K562 treated with DMSO at 1 percent for 24 hours (cell line): ENCODE results near the gene HOXA4. TPM values are rescaled to one million over a fixed set of nuclear protein-coding genes. Genes with fewer than 3 reads are reported as not detected.

Experiments used
- total RNA-seq: library from RNA; unstranded; fragments of 300-600 nt; gene quantifications from 2 replicates; pipeline ENCODE4 v1.2.3, GENCODE V29; 2022; ENCODE audit warnings: low read depth; ENCODE audit not compliant: insufficient read depth

Gene HOXA4
- total RNA-seq, result not detected in 2 replicates

GRCh38 chr7:27130540-27131389, at the start of gene HOXA4:
HOXA4 (minus strand) TSS chr7:27130757; CDS start chr7:27130733, 24 bp downstream.

GRCh38 chr7:27173956-27174873, 43.7 kb upstream of the HOXA4 start, which contains the start of gene HOXA10:
HOXA10 (minus strand) TSS chr7:27174320; CDS start chr7:27174306, 14 bp downstream.

GRCh38 chr7:27165089-27165995, 34.8 kb upstream of the HOXA4 start, which contains the start of gene HOXA9:
HOXA9 (minus strand) TSS chr7:27165537; CDS start chr7:27165457, 80 bp downstream.

GRCh38 chr7:27156508-27156898, 25.9 kb upstream of the HOXA4 start, which contains the start of gene HOXA7:
HOXA7 (minus strand) TSS chr7:27156675; CDS start chr7:27156545, 130 bp downstream.

GRCh38 chr7:27151931-27152815, 21.6 kb upstream of the HOXA4 start, which contains the start of gene HOXA3:
HOXA3 (minus strand) TSS chr7:27152583; CDS start chr7:27110640, 41,943 bp downstream.

GRCh38 chr7:27147199-27148030, 16.9 kb upstream of the HOXA4 start, which contains the start of gene HOXA6:
HOXA6 (minus strand) TSS chr7:27147774; CDS start chr7:27147749, 25 bp downstream.

GRCh38 chr7:27143023-27143949, 12.7 kb upstream of the HOXA4 start, which contains the start of gene HOXA5:
HOXA5 (minus strand) TSS chr7:27143681; CDS start chr7:27143607, 74 bp downstream.

GRCh38 chr7:27102581-27103442, 27.7 kb downstream of the HOXA4 start, which contains the start of gene HOXA2:
HOXA2 (minus strand) TSS chr7:27102683; CDS start chr7:27102500, 183 bp downstream.

GRCh38 chr7:27095897-27096767, 34.4 kb downstream of the HOXA4 start, which contains the start of gene HOXA1:
HOXA1 (minus strand) TSS chr7:27096000; CDS start chr7:27095912, 88 bp downstream.

Other genes with a start within 250 kb of the HOXA4 start
- gene HOXA1, start 34.8 kb downstream of the HOXA4 start, total RNA-seq, result 0.12 TPM in 1 of 2 replicates, not detected in the other
- gene HOXA2, start 28.1 kb downstream of the HOXA4 start, total RNA-seq, result not detected in 2 replicates
- gene HOXA5, start 12.9 kb upstream of the HOXA4 start, total RNA-seq, result not detected in 2 replicates
- not detected in 2 replicates for gene HOXA6, start 17.0 kb upstream of the HOXA4 start, total RNA-seq
- not detected in 2 replicates for gene HOXA3, start 21.8 kb upstream of the HOXA4 start, total RNA-seq
- not detected in 2 replicates for gene HOXA7, start 25.9 kb upstream of the HOXA4 start, total RNA-seq
- gene HOXA9, start 34.8 kb upstream of the HOXA4 start, total RNA-seq, result not detected in 2 replicates
- not detected in 2 replicates for gene HOXA10, start 43.6 kb upstream of the HOXA4 start, total RNA-seq
- not detected in 2 replicates for gene HOXA11, start 54.5 kb upstream of the HOXA4 start, total RNA-seq
- gene HOXA13, start 69.3 kb upstream of the HOXA4 start, total RNA-seq, result not detected in 2 replicates
- not detected in 2 replicates for gene EVX1, start 112.0 kb upstream of the HOXA4 start, total RNA-seq